ENCODE results near the gene C17orf58. TPM values are rescaled to one million over a fixed set of nuclear protein-coding genes. Genes with fewer than 3 reads are reported as not detected.

C17orf58 gene
- total and polyA plus RNA-seq, 2 of the 8 experiments (the other 6 are each of a cell fraction or from before 2014, with no cell fraction given) = 22.6 to 24.1 TPM

- 87% methylated on average over 8 of the region's 8 CpGs; no CpG with 5 or more reads in 1 of the 2 experiments for WGBS, 2 experiments (ENCODE audit: extremely low coverage in 1 of 2, insufficient coverage in 1 of 2, insufficient read length in 1 of 2, insufficient replicate concordance in 2 of 2, low coverage in 1 of 2, low lambda C conversion rate in 2 of 2, missing lambda C conversion rate in 1 of 2)
- Histone ChIP-seq H3K9ac (replicated peaks in 1 of 4; ENCODE audit: extremely low read depth in 1 of 4, low read depth in 3 of 4, low read length in 3 of 4) (no peak overlapping the region), H4K20me1 (replicated peaks in 1 of 2; ENCODE audit: control insufficient read depth in 1 of 2, insufficient read depth in 2 of 2, low read length in 2 of 2) (no peaks in the 10 kb centered on the region), H4K91ac (replicated peaks; ENCODE audit: insufficient read length, low read length) (no peak overlapping the region), H3K18ac (ENCODE audit: extremely low read depth, low read length) (no peak overlapping the region), H4K5ac (ENCODE audit: insufficient read length, low read depth, low read length) (no peak overlapping the region), H3K14ac (ENCODE audit: insufficient read length) (no peak overlapping the region), H3K56ac (replicated peaks; ENCODE audit: insufficient read length, low read depth, low read length) (no peak overlapping the region), H2BK5ac (ENCODE audit: low read depth, low read length) (no peak overlapping the region), H2AK5ac (ENCODE audit: low read depth, low read length) (no peak overlapping the region), H2AFZ (ENCODE audit: low read length) (no peak overlapping the region), H3K27ac (ENCODE audit: low read depth, low read length) (no peak overlapping the region), H3K4me1 (replicated peaks in 1 of 4; ENCODE audit: control insufficient read depth in 3 of 4, insufficient read depth in 4 of 4, low read length in 3 of 4) (no peaks in the 10 kb centered on the region), H3K79me2 (ENCODE audit: control insufficient read depth in 1 of 2, insufficient read depth in 2 of 2, low read length in 2 of 2) (no peaks in the 10 kb centered on the region), H4K8ac (ENCODE audit: extremely low read depth, insufficient read depth, low read length) (no peak overlapping the region), H3K36me3 (ENCODE audit: control insufficient read depth in 2 of 4, insufficient read depth in 4 of 4, low read length in 3 of 4) (peaks cover 0 to 2% (median 0%) of the 10 kb centered on the region in 4 experiments; a peak in 2 of 8 replicates), H2BK15ac (ENCODE audit: low read length) (no peak overlapping the region), H3K4me3 (ENCODE audit: extremely low read depth in 1 of 4, insufficient read depth in 2 of 4, low read depth in 3 of 4, low read length in 4 of 4) (no peak overlapping the region), H3K23me2 (ENCODE audit: low read depth, low read length) (no peaks in the 10 kb centered on the region), H2BK12ac (ENCODE audit: low read depth, low read length) (no peak overlapping the region), H3K4me2 (ENCODE audit: insufficient read depth in 1 of 2, low read depth in 2 of 2, low read length in 2 of 2) (no peak overlapping the region), H3K27me3 (replicated peaks in 1 of 4; ENCODE audit: control insufficient read depth in 3 of 4, extremely low read depth in 1 of 4, insufficient read depth in 3 of 4, low read length in 3 of 4) (no peaks in the 10 kb centered on the region), H3K9me3 (ENCODE audit: insufficient read depth in 2 of 2, low read depth in 1 of 2, low read length in 1 of 2) (no peaks in the 10 kb centered on the region), H3K23ac (ENCODE audit: insufficient read length) (no peak overlapping the region), H2BK120ac (replicated peaks; ENCODE audit: low read depth, low read length) (no peak overlapping the region), H2BK20ac (ENCODE audit: low read length) (no peak overlapping the region), H3K4ac (replicated peaks; ENCODE audit: insufficient read length, low read depth, low read length) (no peak overlapping the region), H3K79me1 (ENCODE audit: low read depth, low read length) (no peaks in the 10 kb centered on the region)
- ChIA-PET POLR2A (ENCODE audit: partially characterized antibody) (interaction anchor here (0.7 to 2.6 kb wide), 2 partner anchors 9 to 21 kb away, joined by 3 to 13 read pairs; no protein-coding TSS in a partner anchor), CTCF (ENCODE audit: partially characterized antibody) (interaction anchor here (1.2 kb wide), 1 partner anchor 41 kb away, joined by 3 read pairs; no protein-coding TSS in a partner anchor)
- DNase-seq (ENCODE audit: low read depth in 1 of 2, low spot score in 2 of 2) (no peak), FAIRE-seq (no peak)
- no peak for TF ChIP-seq NANOG (IDR thresholded peaks at IDR 0.05; ENCODE audit: insufficient read depth, low read depth, low read length, poor library complexity, severe bottlenecking)
- TF ChIP-seq YY1 (IDR thresholded peaks at IDR 0.05; ENCODE audit: low read depth, low read length) = no peak
- no peak for TF ChIP-seq JUN (IDR thresholded peaks at IDR 0.05; ENCODE audit: low read depth, low read length)
- TF ChIP-seq HDAC6 (IDR thresholded peaks at IDR 0.05; ENCODE audit: low read depth, low read length) = no peak
- TF ChIP-seq ZNF274 (IDR thresholded peaks at IDR 0.05; ENCODE audit: borderline replicate concordance, extremely low read depth, low read length) = no peak
- no peak for TF ChIP-seq NRF1 (IDR thresholded peaks at IDR 0.05; ENCODE audit: low read depth, low read length)
- TF ChIP-seq POLR2A (IDR thresholded peaks at IDR 0.05; ENCODE audit: control extremely low read depth in 1 of 2, low read depth in 2 of 2, low read length in 2 of 2) = no peak
- TF ChIP-seq GABPA (IDR thresholded peaks at IDR 0.05; ENCODE audit: borderline replicate concordance, insufficient read depth, low read length) = no peak
- TF ChIP-seq SP4 (IDR thresholded peaks at IDR 0.05; ENCODE audit: low read length) = no peak
- TF ChIP-seq KDM4A (IDR thresholded peaks at IDR 0.05; ENCODE audit: low read depth, low read length, severe bottlenecking) = no peak
- TF ChIP-seq FOSL1 (IDR thresholded peaks at IDR 0.05; ENCODE audit: insufficient read depth, low read depth, low read length) = no peak
- TF ChIP-seq SP2 (IDR thresholded peaks at IDR 0.05; ENCODE audit: low read length) = no peak
- no peak for TF ChIP-seq RFX5 (IDR thresholded peaks at IDR 0.05; ENCODE audit: borderline replicate concordance, low read depth, low read length)
- no peak for TF ChIP-seq MAFK (IDR thresholded peaks at IDR 0.05; ENCODE audit: low read depth, low read length)
Measured at GRCh38 chr17:67982686-67983382, 13.4 kb downstream of the C17orf58 start.

Measured in H1 (cell line).